IPS DF 4.7 (cell line): ENCODE data around the gene RAMP2.
"Not testable (repeated sequence)": the region's sequence is repeated elsewhere in the genome, so short reads cannot be mapped to it uniquely, and the experiment has no call there.

Experiments used
- DNase-seq: peaks from one replicate; pipeline ENCODE4 v3.0.0-alpha.2; 2013; ENCODE audit warnings: low spot score; ENCODE audit errors: extremely low read depth

The RAMP2 gene

GRCh38 chr17:42760652-42761581 is at the start of gene RAMP2:
Gene RAMP2 (plus strand): TSS chr17:42761227. CDS start chr17:42761262, 35 bp downstream.
- DNase-seq: no peak

GRCh38 chr17:42720996-42721583 is 39.9 kb upstream of the RAMP2 start:
- DNase-seq: peak; percentile 19

- no peak for DNase-seq
Observed at GRCh38 chr17:42723636-42724035, 37.4 kb upstream of the RAMP2 start.

GRCh38 chr17:42725143-42725542 is 35.9 kb upstream of the RAMP2 start:
- DNase-seq: no peak

GRCh38 chr17:42740699-42741098 is 20.3 kb upstream of the RAMP2 start:
- DNase-seq: no peak

- not testable (repeated sequence) for DNase-seq
Observed at GRCh38 chr17:42742916-42743315, 18.1 kb upstream of the RAMP2 start.

- DNase-seq: no peak
Observed at GRCh38 chr17:42743595-42744282, 17.3 kb upstream of the RAMP2 start.

GRCh38 chr17:42744283-42744805 is 16.7 kb upstream of the RAMP2 start:
- no peak for DNase-seq

- peak; percentile 64 for DNase-seq
Observed at GRCh38 chr17:42744806-42745617, 16.0 kb upstream of the RAMP2 start, which contains the start of gene EZH1. Gene EZH1 (minus strand): TSS chr17:42745040. CDS start chr17:42728941, 16,099 bp downstream.

- no peak for DNase-seq
Observed at GRCh38 chr17:42748202-42748907, 12.7 kb upstream of the RAMP2 start.

- no peak for DNase-seq
Observed at GRCh38 chr17:42748908-42749798, 11.9 kb upstream of the RAMP2 start.

GRCh38 chr17:42750739-42751344 is 10.2 kb upstream of the RAMP2 start:
- DNase-seq: no peak

- no peak for DNase-seq
Observed at GRCh38 chr17:42751628-42752027, 9.4 kb upstream of the RAMP2 start.

GRCh38 chr17:42754782-42755181 is 6.2 kb upstream of the RAMP2 start:
- no peak for DNase-seq

- DNase-seq: no peak
Observed at GRCh38 chr17:42759982-42760651, 910 bp upstream of the RAMP2 start.

GRCh38 chr17:42761638-42762037 is 611 bp downstream of the RAMP2 start:
- DNase-seq: no peak

- DNase-seq: no peak
Observed at GRCh38 chr17:42766124-42766523, 5.1 kb downstream of the RAMP2 start.

- no peak for DNase-seq
Observed at GRCh38 chr17:42767512-42767911, 6.5 kb downstream of the RAMP2 start.
